PC-3 (cell line): ENCODE data around the gene ITPRIP. TPM values are rescaled to one million over a fixed set of nuclear protein-coding genes. Genes with fewer than 3 reads are reported as not detected.

Experiments
- ATAC-seq: fragments of 200-7000 bp; cut with Tn5 transposase; 2 replicates; pipeline ENCODE4 v1.9.1; 2020; ENCODE audit warnings: mild to moderate bottlenecking, moderate library complexity
- BruUV-seq: library from RNA; stranded (reverse); fragments of 400-500 nt; replicated peaks from 2 replicates; lab custom pipeline; 2021; lab: Mats Ljungman, UMichigan
- CTCF ChIA-PET: fragments of 300-600 bp; sonication (Branson Sonifier 250); formaldehyde crosslinking; loops from one replicate; lab custom pipeline; 2022; ENCODE audit warnings: antibody characterized with exemption; lab: Charles Lee
- POLR2A ChIA-PET: fragments of 300-600 bp; sonication (Branson Sonifier 250); formaldehyde crosslinking; loops from one replicate; lab custom pipeline; 2022; ENCODE audit warnings: antibody characterized with exemption; ENCODE audit not compliant: unreplicated experiment; lab: Charles Lee
- DNase-seq: peaks from one replicate; pipeline ENCODE4 v3.0.0-alpha.2; 2015
- H2AFZ ChIP-seq: fragments of 300-600 bp; sonication (generic); 2 replicates; pipeline ENCODE4 v1.6.0; 2016; ENCODE audit warnings: antibody characterized with exemption, low read length
- H3F3A ChIP-seq: fragments of 300-600 bp; sonication (generic); one replicate; pipeline ENCODE4 v1.6.0; 2017; ENCODE audit warnings: antibody characterized with exemption, low read length, control low read depth, mild to moderate bottlenecking; ENCODE audit not compliant: unreplicated experiment
- H3K27ac ChIP-seq: fragments of 300-600 bp; sonication (generic); 2 replicates; pipeline ENCODE4 v1.5.1; 2016; ENCODE audit warnings: mild to moderate bottlenecking, low read length
- H3K27me3 ChIP-seq: fragments of 300-600 bp; sonication (generic); 2 replicates; pipeline ENCODE4 v1.6.1; 2016; ENCODE audit warnings: low read length, mixed read lengths
- H3K36me3 ChIP-seq: fragments of 300-600 bp; sonication (generic); 2 replicates; pipeline ENCODE4 v1.6.1; 2016; ENCODE audit warnings: low read depth, mixed run types, low read length, mixed read lengths
- H3K4me1 ChIP-seq: fragments of 300-600 bp; sonication (generic); 2 replicates; pipeline ENCODE4 v1.5.1; 2016; ENCODE audit warnings: low read length; ENCODE audit not compliant: insufficient read depth
- H3K4me2 ChIP-seq: fragments of 300-600 bp; sonication (generic); 2 replicates; pipeline ENCODE4 v1.6.0; 2016; ENCODE audit warnings: low read length
- H3K4me3 ChIP-seq: fragments of 300-600 bp; sonication (generic); 2 replicates; pipeline ENCODE4 v1.5.1; 2016; ENCODE audit warnings: mild to moderate bottlenecking, low read length, mixed read lengths
- H3K79me2 ChIP-seq: fragments of 300-600 bp; sonication (generic); 2 replicates; pipeline ENCODE4 v1.6.1; 2017; ENCODE audit warnings: low read length, mixed read lengths
- H3K9ac ChIP-seq: fragments of 300-600 bp; sonication (generic); 2 replicates; pipeline ENCODE4 v1.6.0; 2016; ENCODE audit warnings: mild to moderate bottlenecking, low read length
- H3K9me2 ChIP-seq: fragments of 300-600 bp; sonication (generic); replicated peaks from 2 replicates; pipeline ENCODE4 v1.6.1; 2016; ENCODE audit warnings: mixed run types, low read length, mixed read lengths
- H3K9me3 ChIP-seq: fragments of 300-600 bp; sonication (generic); 2 replicates; pipeline ENCODE4 v1.6.1; 2016; ENCODE audit warnings: low read length, mixed read lengths
- H4K20me1 ChIP-seq: fragments of 300-600 bp; sonication (generic); 2 replicates; pipeline ENCODE4 v1.6.1; 2016; ENCODE audit warnings: low read length, mixed read lengths
- EZH2 ChIP-seq: fragments of 300-600 bp; sonication (generic); IDR thresholded peaks from one replicate; pipeline ENCODE4 v1.6.1; 2017; ENCODE audit warnings: antibody characterized with exemption, mild to moderate bottlenecking, low read length; ENCODE audit not compliant: unreplicated experiment
- EZH2phosphoT487 ChIP-seq: fragments of 300-600 bp; sonication (generic); IDR thresholded peaks from 2 replicates; pipeline ENCODE4 v1.6.1; 2018; ENCODE audit warnings: mild to moderate bottlenecking, antibody characterized with exemption, low read length, borderline replicate concordance
- intact Hi-C: fragments of 100-400 bp; cut with micrococcal nuclease; formaldehyde crosslinking; loops from 2 replicates; pipeline ENCODE4 v1.9.0; 2023
- total RNA-seq: library from RNA; depleted of rRNA; stranded (reverse); fragments of >200 nt; gene quantifications from 2 replicates; pipeline ENCODE4 v1.2.3, GENCODE V29; 2014
- TF ChIP-seq, protein P1 (sequence below): fragments of 300-600 bp; sonication (generic); conservative IDR thresholded peaks from 2 replicates; pipeline ENCODE4 v1.5.1; 2017; ENCODE audit warnings: antibody characterized with exemption, low read depth, mild to moderate bottlenecking, low read length

ITPRIP gene
- total RNA-seq, 1 experiment from 2014 or later, result 7.0 TPM

DNA sequence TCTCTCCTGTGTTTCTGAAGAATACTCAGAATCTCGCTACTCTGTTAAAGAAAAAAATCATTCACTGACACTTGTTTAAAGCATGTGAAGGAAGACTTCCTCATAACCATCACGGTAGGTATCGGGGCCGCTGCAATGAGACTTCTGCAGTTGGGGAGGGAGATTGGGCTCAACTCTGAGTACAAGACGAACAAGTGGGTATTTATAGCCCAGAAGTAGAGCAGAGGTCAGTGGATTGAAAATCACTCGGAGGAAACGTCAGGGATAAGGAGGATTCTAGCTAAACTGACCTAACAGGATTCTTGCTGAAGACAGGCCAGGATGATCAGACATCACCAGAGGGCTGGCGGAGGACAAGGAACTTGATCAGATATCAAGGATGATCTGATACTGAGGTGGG lies 33.3 kb downstream of the ITPRIP start:
- Histone ChIP-seq H2AFZ (no peak overlapping the region), H3K27ac (peak overlapping the region; percentile 54), H3K9me2 (no peaks in the 10 kb centered on the region), H3K36me3 (no peaks in the 10 kb centered on the region), H3K4me3 (no peak overlapping the region), H4K20me1 (no peaks in the 10 kb centered on the region), H3F3A (no peaks in the 10 kb centered on the region), H3K9ac (peak overlapping the region; percentile 11; the same call in 1 of the 2 replicates), H3K79me2 (no peaks in the 10 kb centered on the region), H3K4me2 (peak overlapping the region; percentile 57), H3K27me3 (no peaks in the 10 kb centered on the region), H3K4me1 (peaks cover 36% of the 10 kb centered on the region), H3K9me3 (no peaks in the 10 kb centered on the region)
- ChIA-PET CTCF (interaction anchor here (2.1 kb wide), 1 partner anchor 46 kb away, joined by 15 read pairs; no protein-coding TSS in a partner anchor), POLR2A (no interaction called here)
- intact Hi-C loops, result loop anchor here (1.0 to 2.0 kb wide), 3 partner anchors 26 to 45 kb away; partner anchors contain the start of gene ITPRIP
- peak; percentile 53 for DNase-seq
- BruUV-seq, result no TSS peak
- TF ChIP-seq EZH2 (no peak), EZH2phosphoT487 (no peak)
- TF ChIP-seq, protein P1, sequence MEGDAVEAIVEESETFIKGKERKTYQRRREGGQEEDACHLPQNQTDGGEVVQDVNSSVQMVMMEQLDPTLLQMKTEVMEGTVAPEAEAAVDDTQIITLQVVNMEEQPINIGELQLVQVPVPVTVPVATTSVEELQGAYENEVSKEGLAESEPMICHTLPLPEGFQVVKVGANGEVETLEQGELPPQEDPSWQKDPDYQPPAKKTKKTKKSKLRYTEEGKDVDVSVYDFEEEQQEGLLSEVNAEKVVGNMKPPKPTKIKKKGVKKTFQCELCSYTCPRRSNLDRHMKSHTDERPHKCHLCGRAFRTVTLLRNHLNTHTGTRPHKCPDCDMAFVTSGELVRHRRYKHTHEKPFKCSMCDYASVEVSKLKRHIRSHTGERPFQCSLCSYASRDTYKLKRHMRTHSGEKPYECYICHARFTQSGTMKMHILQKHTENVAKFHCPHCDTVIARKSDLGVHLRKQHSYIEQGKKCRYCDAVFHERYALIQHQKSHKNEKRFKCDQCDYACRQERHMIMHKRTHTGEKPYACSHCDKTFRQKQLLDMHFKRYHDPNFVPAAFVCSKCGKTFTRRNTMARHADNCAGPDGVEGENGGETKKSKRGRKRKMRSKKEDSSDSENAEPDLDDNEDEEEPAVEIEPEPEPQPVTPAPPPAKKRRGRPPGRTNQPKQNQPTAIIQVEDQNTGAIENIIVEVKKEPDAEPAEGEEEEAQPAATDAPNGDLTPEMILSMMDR, result no peak
- no peak for ATAC-seq

DNA sequence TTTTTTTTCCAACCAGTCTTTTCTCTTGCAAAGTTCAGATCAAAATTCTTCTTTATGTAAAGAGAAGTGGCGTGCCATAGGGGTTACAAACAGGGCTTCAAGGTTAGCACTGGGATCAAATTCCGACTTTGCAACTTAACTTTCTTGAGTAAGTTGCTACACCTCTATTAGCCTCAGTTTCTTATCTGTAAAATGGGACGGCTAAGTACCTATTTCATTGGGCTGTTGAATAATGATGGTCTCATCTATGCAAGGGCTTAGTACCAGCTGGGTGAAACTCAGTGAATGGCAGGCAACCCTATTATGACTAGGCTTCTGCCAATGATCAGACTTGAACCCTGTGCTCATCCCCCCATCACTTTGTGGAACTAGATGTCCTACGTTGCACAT lies 33.9 kb downstream of the ITPRIP start:
- H3K9me2 ChIP-seq, result no peaks in the 10 kb centered on the region
- BruUV-seq, result no TSS peak
- H2AFZ ChIP-seq, result no peak overlapping the region
- H3K9ac ChIP-seq, result no peak overlapping the region
- H3F3A ChIP-seq, result no peaks in the 10 kb centered on the region
- H4K20me1 ChIP-seq, result no peaks in the 10 kb centered on the region
- no peaks in the 10 kb centered on the region for H3K9me3 ChIP-seq
- no peak for TF ChIP-seq EZH2
- CTCF ChIA-PET, result interaction anchor here (0.6 kb wide), 1 partner anchor 414 kb away, joined by 4 read pairs; no protein-coding TSS in a partner anchor
- H3K27ac ChIP-seq, result peak overlapping the region; percentile 54
- no peak overlapping the region for H3K4me3 ChIP-seq
- H3K4me2 ChIP-seq, result peak overlapping the region; percentile 57; the same call in 1 of the 2 replicates
- intact Hi-C loops, result loop anchor here (2.0 kb wide), 2 partner anchors 26 to 34 kb away; partner anchors contain the start of gene ITPRIP
- H3K27me3 ChIP-seq, result no peaks in the 10 kb centered on the region
- H3K79me2 ChIP-seq, result no peaks in the 10 kb centered on the region
- DNase-seq (no peak), ATAC-seq (no peak)
- POLR2A ChIA-PET, result no interaction called here
- H3K4me1 ChIP-seq, result peaks cover 31% of the 10 kb centered on the region
- H3K36me3 ChIP-seq, result no peaks in the 10 kb centered on the region

DNA sequence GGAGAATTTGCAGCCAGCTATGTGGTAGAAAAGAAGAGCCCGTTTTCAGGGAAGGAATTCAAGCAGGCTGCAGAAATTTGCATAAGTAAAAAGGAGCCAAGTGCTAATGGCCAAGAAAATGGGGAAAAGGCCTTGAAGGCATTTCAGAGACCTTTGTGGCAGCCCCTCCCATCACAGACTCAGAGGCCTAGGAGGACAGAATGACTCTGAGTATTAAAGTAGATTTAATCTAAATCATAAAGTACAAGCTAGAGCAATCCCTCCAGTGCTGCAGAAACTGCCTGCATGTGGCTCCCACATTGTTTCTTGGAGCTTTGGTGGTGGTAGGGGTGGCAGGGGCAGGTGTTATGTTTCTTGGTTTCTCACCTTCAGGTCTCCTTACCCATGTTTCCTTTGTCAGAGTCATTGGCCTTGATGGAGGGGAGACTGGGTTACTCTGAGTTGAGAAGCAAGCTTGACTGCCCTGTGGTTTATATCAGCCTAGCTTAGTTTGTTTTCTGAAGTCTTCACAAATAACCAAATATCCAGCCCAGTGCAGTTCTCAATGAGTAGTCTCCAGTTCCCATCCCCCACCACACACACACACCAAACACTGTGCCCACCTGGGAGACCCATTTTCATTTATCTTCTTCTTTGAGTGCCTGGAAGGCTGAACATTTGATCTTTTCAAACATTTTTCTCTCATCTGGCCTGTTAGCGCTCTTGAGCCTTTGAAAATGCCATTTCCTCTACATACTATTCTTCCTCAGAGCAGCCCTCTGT lies 34.5 kb downstream of the ITPRIP start:
- Histone ChIP-seq H3K4me3 (no peak overlapping the region), H3K4me1 (peaks cover 31% of the 10 kb centered on the region), H3F3A (no peaks in the 10 kb centered on the region), H3K36me3 (no peaks in the 10 kb centered on the region), H3K27me3 (no peaks in the 10 kb centered on the region), H3K79me2 (no peaks in the 10 kb centered on the region), H3K9me2 (no peaks in the 10 kb centered on the region), H3K9ac (no peak overlapping the region), H3K9me3 (no peaks in the 10 kb centered on the region), H3K4me2 (no peak overlapping the region), H2AFZ (no peak overlapping the region), H3K27ac (no peak overlapping the region), H4K20me1 (no peaks in the 10 kb centered on the region)
- ChIA-PET CTCF (interaction anchor here (0.6 kb wide), 1 partner anchor 414 kb away, joined by 4 read pairs; no protein-coding TSS in a partner anchor), POLR2A (no interaction called here)
- no peak for ATAC-seq
- intact Hi-C loops, result loop anchor here (2.0 kb wide), 2 partner anchors 27 to 35 kb away; partner anchors contain the start of gene ITPRIP
- no peak for DNase-seq
- TF ChIP-seq EZH2phosphoT487 (no peak), EZH2 (no peak)
- TF ChIP-seq, protein P1, result no peak
- no TSS peak for BruUV-seq
